ENCODE measurements around the gene TIMP2. TPM values are rescaled to one million over a fixed set of nuclear protein-coding genes. Genes with fewer than 3 reads are reported as not detected.
"Not testable (repeated sequence)": the region's sequence is repeated elsewhere in the genome, so short reads cannot be mapped to it uniquely, and the experiment has no call there.

Gene TIMP2
- total RNA-seq, 4 donors from 2014 or later = 187 to 456 (median 339) TPM

DNA sequence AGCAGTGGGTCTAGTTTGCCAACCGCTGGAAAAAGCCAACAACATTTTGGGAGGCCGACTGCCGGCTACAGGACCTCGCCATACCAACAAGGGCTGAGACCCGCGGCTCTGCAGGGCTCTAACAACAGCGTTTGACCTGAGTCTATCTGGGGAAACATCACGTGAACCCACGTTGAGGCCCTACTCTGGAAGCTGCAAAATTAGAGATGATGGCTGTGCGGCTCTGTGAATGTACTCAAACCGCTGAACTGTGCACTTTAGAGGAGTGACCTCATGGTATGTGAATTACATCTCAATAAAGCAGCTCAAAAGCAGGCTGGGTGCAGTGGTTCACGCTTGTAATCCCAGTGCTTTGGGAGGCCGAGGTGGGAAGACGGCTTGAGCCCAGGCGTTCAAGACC, 12.1 kb downstream of the TIMP2 start:
- 63 to 77% methylated on average over 15 of the region's 15 CpGs for WGBS, 2 donors
- peaks cover 0 to 98% (median 41%) of the 10 kb centered on the region in 4 donors for H3K4me1 ChIP-seq
- no peaks in the 10 kb centered on the region for H3K9me3 ChIP-seq
- no peaks in the 10 kb centered on the region for H3K27me3 ChIP-seq
- DNase-seq (ENCODE audit: low spot score in 2 of 2) = no peak
- no peak overlapping the region for H3K4me3 ChIP-seq
- TF ChIP-seq, protein P1, sequence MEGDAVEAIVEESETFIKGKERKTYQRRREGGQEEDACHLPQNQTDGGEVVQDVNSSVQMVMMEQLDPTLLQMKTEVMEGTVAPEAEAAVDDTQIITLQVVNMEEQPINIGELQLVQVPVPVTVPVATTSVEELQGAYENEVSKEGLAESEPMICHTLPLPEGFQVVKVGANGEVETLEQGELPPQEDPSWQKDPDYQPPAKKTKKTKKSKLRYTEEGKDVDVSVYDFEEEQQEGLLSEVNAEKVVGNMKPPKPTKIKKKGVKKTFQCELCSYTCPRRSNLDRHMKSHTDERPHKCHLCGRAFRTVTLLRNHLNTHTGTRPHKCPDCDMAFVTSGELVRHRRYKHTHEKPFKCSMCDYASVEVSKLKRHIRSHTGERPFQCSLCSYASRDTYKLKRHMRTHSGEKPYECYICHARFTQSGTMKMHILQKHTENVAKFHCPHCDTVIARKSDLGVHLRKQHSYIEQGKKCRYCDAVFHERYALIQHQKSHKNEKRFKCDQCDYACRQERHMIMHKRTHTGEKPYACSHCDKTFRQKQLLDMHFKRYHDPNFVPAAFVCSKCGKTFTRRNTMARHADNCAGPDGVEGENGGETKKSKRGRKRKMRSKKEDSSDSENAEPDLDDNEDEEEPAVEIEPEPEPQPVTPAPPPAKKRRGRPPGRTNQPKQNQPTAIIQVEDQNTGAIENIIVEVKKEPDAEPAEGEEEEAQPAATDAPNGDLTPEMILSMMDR (IDR thresholded peaks at IDR 0.05) = no peak
- TF ChIP-seq EP300 (IDR thresholded peaks at IDR 0.05) = no peak
- no peak for TF ChIP-seq POLR2A (IDR thresholded peaks at IDR 0.05)
- H3K36me3 ChIP-seq = no peaks in the 10 kb centered on the region
- H3K27ac ChIP-seq = peak overlapping the region in 2 of 4 donors; percentile 63 to 96

DNA sequence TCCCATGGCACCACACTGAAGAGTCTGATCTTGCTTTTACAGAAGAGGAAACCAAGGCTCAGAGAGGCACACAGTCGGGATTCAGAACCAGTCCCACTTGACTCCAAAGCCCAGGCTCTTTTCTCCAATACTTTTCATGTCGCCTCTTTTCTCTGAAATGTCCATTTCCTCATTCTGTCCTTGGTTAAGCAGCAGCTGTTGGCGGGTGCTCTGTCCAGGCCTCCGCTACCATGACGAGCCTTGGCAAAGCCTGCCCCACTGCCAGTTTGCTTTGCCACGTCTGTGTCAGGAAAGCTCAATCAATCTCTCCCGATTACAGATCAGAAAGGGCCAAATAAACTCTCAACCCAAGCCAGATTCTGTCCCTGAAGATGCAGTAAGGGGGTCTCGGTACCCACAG, 13.1 kb downstream of the TIMP2 start:
- WGBS, 2 donors = 70 to 75% methylated on average over 8 of the region's 8 CpGs

DNA sequence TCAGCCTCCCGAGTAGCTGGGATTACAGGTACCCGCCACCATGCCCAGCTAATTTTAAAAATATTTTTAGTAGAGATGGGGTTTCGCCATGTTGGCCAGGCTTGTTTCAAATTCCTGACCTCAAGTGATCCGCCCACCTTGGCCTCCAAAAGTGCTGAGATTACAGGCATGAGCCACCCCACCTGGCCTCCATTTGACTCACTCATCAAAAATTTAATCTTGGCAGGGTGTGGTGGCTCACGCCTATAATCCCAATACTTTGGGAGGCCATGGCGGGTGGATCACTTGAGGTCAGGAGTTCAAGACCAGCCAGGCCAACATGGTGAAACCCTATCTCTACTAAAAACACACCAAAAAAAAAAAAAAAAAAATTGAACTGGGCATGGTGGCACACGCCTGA, 13.6 kb downstream of the TIMP2 start:
- H3K27me3 ChIP-seq; H3K9me3 ChIP-seq; H3K36me3 ChIP-seq; DNase-seq (ENCODE audit: low spot score in 2 of 2); H3K4me3 ChIP-seq: not testable (repeated sequence)
- Histone ChIP-seq H3K27ac (peak overlapping the region in 2 of 4 donors; percentile 63 to 96), H3K4me1 (peaks cover 0 to 90% (median 33%) of the 10 kb centered on the region in 4 donors)
- WGBS, 2 donors = 79 to 93% methylated on average over 7 of the region's 7 CpGs

More for the DNA sequence above, 13.1 kb downstream of the TIMP2 start:
- Histone ChIP-seq H3K9me3 (no peaks in the 10 kb centered on the region), H3K27ac (peak overlapping the region in 2 of 4 donors; percentile 63 to 96), H3K27me3 (no peaks in the 10 kb centered on the region), H3K4me1 (peaks cover 0 to 94% (median 37%) of the 10 kb centered on the region in 4 donors), H3K4me3 (no peak overlapping the region), H3K36me3 (peaks cover 0 to 3% (median 0%) of the 10 kb centered on the region in 3 donors)
- TF ChIP-seq POLR2A (IDR thresholded peaks at IDR 0.05) = no peak
- no peak for TF ChIP-seq EP300 (IDR thresholded peaks at IDR 0.05)
- TF ChIP-seq, protein P1 (IDR thresholded peaks at IDR 0.05) = no peak
- DNase-seq (ENCODE audit: low spot score in 2 of 2) = no peak

DNA sequence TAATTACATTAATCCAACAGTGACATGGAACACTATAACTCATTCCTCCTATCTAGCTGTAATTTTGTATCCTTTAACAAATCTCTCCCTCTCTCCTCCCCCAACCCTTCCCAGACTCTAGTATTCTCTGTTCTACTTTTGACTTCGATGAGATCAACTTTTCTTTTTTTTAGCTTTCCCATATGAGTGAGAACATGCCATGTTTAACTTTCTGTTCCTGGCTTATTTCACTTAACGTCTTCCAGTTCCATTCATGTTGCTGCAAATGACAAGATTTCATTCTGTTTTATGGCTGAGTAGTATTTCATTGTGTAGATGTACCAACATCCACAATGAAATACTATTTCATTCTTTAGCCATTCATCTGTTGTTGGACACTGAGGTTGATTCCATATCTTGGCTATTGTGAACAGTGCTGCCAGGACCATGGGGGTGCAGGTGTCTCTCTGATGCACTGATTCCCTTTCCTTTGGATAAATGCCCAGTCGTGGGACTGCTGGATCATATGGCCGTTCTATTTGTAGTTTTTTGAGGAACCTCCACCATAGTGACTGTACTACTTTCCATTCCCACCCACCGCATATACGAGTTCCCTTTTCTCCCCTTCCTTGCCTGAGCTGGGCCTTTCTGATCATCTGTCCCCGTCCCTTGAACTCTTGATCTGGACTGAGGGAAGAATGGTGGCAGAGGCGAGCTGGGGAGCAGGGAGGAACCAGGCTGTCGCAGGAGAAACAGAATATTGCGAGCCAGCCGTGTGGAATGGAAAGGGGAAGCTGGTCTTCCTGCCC, 14.5 kb downstream of the TIMP2 start:
- TF ChIP-seq EP300 (IDR thresholded peaks at IDR 0.05) = peak in 1 of 2 donors; percentile 73
- TF ChIP-seq, protein P1 (IDR thresholded peaks at IDR 0.05) = no peak
- peaks cover 0 to 3% (median 0%) of the 10 kb centered on the region in 3 donors for H3K36me3 ChIP-seq
- no peak overlapping the region for H3K4me3 ChIP-seq
- H3K27me3 ChIP-seq = no peaks in the 10 kb centered on the region
- DNase-seq (ENCODE audit: low spot score in 2 of 2) = no peak
- 74 to 76% methylated on average over 11 of the region's 11 CpGs for WGBS, 2 donors
- peaks cover 0 to 90% (median 25%) of the 10 kb centered on the region in 4 donors for H3K4me1 ChIP-seq
- H3K27ac ChIP-seq = peak overlapping the region in 2 of 4 donors; percentile 8 to 96
- no peaks in the 10 kb centered on the region for H3K9me3 ChIP-seq

DNA sequence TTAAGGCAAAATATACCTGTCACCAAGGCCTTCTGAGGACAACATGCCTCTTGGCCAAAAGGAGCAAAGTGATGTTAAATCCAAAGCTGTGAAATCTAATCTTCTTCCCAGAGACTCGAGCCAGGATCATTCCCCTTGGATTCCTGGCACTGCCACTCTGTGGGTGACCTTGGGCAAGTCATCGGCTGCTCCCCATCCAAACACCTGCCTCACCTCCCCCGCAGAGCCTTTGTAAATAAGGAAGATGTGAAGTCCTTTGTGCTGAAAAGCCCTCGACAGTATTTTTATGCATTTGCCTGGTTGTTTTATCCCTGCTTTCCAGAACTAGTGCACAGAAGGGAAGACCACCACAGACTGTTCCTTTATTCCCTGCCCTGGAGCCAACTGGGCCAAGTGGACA, 16.8 kb downstream of the TIMP2 start:
- 49 to 57% methylated on average over 4 of the region's 4 CpGs for WGBS, 2 donors
- no peak for DNase-seq (ENCODE audit: low spot score in 2 of 2)

More for the DNA sequence above, 16.8 kb downstream of the TIMP2 start:
- H3K27ac ChIP-seq = peak overlapping the region in 2 of 4 donors; percentile 55 to 96
- peaks cover 0 to 90% (median 26%) of the 10 kb centered on the region in 4 donors for H3K4me1 ChIP-seq
- H3K9me3 ChIP-seq = no peaks in the 10 kb centered on the region
- H3K27me3 ChIP-seq = no peaks in the 10 kb centered on the region
- no peak for TF ChIP-seq POLR2A (IDR thresholded peaks at IDR 0.05)
- no peak for TF ChIP-seq EP300 (IDR thresholded peaks at IDR 0.05)
- TF ChIP-seq, protein P1 (IDR thresholded peaks at IDR 0.05) = no peak
- peaks cover 0 to 3% (median 0%) of the 10 kb centered on the region in 3 donors for H3K36me3 ChIP-seq
- H3K4me3 ChIP-seq = no peak overlapping the region

All from tibial nerve (tissue), 4 donors.